HG02623 (cell line): ENCODE results near the gene KDM2A.
"Not testable (repeated sequence)": the region's sequence is repeated elsewhere in the genome, so short reads cannot be mapped to it uniquely, and the experiment has no call there.

Source experiments
- ATAC-seq: cut with Tn5 transposase; IDR thresholded peaks from one replicate; pipeline ENCODE4 v1.9.1; 2021; ENCODE audit warnings: moderate library complexity; ENCODE audit not compliant: unreplicated experiment

The KDM2A gene

DNA sequence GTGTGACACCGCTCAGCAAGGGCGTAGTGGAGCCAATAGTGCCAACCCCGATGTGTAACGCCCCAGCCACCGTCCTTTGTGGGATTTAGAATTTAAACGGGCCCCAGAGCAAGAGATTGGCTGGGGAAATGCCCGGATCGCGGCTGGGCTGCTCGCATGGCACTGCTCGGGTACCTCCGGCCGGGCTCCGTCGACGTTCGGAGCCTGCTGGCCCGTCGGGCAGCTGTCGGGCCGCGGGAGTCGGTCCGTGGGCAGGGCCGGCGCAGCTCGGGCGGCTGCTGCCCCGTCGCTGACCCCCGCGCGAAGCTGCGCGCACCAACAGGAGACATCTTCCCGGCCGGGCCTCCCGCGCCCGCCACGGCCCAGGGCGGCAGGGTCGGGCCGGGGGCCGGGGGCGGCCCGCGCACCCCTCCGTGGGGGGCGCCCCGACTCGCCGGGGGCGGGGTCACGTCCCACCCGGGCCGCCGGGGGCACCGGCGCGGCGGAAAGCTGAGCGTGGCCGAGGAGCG, 1.3 kb upstream of the KDM2A start:
- peak; percentile 0 for ATAC-seq

DNA sequence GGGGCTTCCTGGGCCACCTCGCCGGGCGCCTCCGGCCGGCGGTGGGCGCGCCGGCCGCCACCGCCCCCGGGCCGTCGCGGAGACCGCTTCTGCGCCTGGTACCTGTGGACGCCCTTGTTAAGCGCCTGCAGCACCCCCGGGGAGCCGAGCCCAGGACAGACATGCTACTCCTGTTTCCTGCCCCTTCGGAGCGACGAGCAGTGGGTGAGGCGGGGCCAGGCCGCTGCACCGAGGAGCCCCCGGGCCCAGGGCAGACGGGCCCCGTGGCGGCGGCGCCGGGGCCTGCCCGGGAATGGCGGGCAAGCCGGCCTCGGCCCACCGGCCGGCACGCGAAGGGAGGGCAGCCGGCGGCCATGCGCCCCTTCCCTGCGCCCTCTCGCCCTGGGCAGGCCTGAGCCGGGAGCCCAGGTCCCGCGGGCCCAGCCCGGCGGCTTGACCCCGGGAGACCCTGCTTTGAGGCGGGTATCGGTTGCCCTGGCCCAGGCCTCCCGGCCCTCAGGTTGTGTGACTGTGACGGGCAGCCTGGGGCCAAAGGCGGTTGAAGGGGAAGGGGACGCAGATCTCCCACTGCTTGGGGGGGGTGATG, 789 bp upstream of the KDM2A start:
- ATAC-seq: peak; percentile 7

DNA sequence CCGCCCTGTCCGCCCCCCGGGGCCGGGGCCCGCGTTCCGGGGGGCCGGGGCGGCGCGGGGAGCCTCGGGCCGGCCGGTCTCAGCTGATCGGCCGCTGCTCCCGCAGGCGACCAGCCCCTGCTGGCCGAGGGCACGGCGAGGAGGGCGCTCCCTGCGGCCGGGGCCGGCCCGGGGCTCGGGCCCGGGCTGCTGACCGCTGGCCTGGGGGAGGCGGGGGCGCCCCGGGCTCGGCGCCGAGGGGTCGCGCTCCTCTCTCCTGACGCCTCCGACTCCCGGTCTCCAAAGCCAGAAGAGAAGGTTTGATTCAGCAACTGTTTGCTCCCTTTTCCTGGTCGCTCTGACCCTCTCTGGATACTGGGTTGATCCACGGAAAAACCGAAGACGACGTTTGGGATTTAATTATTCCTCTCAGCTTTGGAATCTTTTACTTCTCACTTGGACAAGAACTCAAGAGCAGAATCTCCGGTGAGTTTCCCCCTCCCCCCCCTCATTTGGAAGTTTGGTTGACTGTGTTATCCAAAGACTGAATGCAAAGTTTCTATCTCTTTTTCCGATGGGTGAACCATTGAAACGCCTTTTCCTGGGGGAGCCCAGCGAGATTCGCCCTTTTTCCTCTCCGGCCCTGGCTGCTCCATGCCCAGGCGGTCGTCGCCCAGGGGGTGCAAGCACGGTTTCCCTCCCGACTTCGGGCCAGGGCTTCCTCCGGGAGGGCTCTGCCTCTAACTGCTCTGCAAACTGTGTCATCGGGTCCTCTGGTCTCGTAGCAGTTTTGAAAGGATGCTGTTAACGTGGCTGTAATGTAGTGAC, 725 bp downstream of the KDM2A start:
- no peak for ATAC-seq

DNA sequence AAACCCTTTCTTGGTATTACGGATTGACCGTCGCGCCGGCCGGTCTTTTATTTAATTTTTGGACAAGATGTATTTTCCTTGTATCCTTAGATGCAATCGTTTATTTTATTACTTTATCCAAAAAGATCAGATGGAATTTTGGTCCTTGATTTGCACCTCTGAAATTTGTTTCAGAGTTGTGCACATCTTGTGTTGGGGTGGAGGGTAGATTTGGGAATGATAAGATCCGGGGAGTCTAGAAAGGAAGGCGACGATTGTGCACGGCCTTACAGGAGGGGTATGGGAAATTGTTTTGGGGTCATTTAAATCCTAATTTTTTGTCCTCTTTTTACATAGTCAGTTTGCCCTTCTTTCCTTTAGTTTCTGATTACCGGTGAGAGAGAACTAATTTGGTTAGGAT, 1.4 kb downstream of the KDM2A start:
- no peak for ATAC-seq

DNA sequence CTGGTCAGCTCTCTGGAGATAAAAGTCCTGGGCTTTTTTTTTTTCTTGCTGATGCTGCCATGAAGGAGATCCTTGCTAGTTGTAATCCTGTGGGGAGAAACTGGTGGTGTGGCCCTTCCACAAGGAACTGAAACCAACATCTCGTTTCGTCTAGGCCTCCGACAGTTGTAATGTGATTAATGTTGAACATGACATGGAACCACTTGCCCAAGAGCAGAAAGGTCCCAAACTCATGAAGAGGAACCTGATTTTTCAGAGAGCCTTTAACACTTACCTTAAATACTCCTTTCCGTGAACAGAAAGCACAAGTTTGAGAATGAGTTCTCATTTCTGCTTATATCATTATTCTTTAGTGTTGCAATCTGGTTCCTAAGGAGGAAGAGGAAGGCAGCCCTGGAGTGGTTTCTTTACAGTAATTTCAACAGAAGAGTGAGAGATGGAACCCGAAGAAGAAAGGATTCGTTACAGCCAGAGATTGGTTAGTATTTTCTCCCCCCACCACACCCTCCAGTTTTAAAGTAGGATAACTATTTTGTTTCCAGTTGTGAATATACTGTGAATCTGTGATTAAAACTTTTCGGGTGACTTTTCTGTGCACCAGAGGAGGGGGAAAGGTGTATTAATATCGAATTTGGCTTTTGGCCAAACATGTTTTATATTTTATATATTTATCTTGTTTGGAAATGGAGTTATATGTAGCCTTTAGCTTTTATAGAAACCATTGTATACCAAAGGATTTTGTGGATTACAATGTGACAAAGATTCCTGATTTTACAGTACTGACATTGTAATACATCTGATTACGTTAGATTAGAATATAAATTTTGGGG, 2.0 kb downstream of the KDM2A start:
- no peak for ATAC-seq

- not testable (repeated sequence) for ATAC-seq
Observed at GRCh38 chr11:67123801-67124200, 4.7 kb downstream of the KDM2A start.

DNA sequence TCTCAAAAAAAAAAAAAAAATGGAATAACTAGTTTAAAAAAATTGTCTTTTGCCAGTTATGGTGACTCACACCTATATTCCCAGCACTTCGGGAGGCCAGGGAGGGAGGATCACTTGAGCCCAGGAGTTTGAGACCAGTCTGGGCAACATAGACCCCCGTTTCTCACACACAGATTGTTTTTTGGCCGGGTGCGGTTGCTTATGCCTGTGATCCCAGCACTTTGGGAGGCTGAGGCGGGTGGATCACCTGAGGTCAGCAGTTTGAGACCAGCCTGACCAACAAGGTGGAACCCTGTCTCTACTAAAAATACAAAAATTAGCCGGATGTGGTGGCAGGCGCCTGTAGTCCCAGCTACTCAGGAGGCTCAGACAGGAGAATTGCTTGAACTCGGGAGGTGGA, 7.2 kb downstream of the KDM2A start:
- not testable (repeated sequence) for ATAC-seq

- ATAC-seq: no peak
Observed at GRCh38 chr11:67126986-67127385, 7.9 kb downstream of the KDM2A start.

DNA sequence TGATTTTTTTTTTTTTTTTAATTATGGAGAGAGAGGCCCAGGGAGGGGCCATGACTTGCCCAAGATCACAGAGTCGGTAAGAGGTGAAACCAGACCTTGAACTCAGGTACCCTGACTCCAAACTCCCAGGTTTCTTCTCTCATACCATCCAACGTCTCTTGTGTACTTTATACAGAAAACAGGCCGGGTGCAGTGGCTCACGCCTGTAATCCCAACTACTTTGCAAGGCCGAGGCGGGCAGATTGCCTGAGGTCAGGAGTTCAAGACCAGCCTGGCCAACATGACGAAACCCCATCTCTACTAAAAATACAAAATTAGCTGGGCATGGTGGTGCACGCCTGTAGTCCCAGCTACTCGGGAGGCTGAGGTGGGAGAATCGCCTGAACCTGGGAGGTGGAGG, 11.8 kb downstream of the KDM2A start:
- ATAC-seq: not testable (repeated sequence)

DNA sequence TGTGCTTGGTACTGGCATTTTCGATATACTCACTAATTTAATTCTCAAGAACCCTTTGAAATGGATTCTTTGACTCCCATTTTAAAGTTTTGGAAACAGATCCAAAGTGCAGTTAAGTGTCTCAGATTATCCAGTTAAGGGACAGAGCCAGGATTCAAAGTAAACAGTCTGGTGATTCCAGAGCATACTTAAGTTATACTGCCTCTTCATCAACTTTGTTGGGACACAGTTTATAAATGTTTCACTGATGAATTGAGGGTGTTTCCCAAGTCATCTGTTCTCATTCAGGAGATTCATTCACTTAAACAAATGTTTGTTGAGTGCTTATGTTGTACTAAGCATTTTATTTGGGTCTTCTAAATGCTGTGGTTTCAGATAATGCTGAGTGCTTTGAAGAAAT, 17.1 kb downstream of the KDM2A start:
- no peak for ATAC-seq

DNA sequence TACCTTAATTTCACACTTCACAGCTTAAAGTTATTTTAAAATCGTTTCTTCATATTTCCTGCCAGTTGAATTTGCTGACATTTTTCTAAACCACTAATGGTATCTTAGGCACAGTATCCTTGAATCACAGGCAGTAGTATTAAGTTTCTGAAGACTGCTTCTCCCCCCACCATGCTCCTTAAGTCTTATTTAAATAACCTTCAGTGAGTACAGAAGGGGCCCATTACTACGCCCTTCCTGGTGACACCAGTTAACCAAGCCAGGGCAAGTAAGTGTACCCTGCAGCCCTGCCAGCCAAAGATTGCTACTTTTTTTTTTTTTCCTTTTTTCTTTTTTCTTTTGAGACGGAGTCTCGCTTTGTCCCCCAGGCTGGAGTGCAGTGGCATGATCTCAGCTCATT, 19.9 kb downstream of the KDM2A start:
- ATAC-seq: no peak

DNA sequence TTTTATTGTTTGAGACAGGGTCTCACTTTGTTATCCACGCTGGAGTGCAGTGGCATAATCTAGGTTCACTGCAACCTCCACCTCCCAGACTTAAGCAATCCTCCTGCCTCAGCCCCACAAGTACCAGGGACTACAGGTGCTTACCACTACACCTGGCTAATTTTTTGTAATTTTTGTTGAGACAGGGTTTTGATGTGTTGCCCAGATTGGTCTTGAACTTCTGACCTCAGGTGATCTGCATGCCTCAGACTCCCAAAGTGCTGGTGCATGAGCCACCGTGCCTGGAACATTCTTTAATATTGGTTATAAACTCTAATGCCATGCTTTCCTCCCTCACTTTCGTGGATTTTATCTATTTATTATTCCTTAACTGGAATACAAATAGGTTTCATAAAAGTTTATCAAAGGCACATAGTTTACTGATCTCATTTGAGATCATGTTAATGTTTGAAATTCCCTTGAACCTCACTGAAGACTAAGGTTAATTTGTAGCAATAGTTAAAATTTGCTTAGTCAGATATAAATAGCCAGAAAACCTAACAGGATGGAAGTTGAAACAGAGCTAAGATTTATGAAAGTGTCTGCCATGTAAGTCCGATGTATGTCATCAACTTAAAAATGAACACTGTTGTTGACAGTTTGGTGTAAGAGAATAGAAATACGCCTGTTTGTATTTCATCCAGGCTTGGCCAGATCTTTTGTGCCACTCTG, 27.6 kb downstream of the KDM2A start:
- no peak for ATAC-seq

- ATAC-seq: no peak
Observed at GRCh38 chr11:67153971-67154370, 34.9 kb downstream of the KDM2A start.

- ATAC-seq: no peak
Observed at GRCh38 chr11:67154726-67155125, 35.7 kb downstream of the KDM2A start.

DNA sequence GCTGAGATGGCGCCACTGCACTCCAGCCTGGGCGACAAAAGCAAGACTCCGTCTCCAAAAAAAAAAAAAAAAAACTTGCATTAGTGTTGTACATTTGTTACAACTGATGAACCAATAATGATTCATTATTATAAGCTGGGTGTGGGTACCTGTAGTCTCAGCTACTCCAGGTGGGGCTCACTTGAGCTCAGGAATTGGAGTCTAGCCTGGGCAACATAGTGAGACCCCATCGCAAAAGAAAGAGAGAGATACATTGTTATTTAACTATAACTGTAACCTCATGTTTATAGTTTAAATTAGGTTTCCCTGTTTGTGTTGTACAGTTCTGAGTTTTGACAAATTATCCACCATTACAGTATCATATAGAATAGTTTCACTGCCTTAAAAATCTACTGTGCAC, 38.6 kb downstream of the KDM2A start:
- ATAC-seq: no peak

DNA sequence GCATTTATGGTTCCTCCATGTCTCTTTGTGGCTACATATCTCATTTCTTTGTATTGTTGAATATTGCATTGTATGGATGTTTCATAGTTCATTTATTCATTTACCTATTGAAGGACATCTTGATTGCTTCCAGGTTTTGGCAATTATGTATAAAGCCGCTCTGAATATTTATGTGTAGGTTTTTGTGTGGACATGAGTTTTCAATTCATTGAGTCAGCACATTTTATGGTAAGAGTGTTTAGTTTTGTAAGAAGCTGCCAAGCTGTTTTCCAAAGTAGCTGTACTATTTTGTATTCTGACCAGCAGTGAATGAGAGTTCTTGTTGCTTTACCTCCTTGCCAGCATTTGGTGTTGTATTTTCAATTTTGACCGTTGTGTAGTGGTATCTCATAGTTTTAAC, 39.2 kb downstream of the KDM2A start:
- no peak for ATAC-seq

DNA sequence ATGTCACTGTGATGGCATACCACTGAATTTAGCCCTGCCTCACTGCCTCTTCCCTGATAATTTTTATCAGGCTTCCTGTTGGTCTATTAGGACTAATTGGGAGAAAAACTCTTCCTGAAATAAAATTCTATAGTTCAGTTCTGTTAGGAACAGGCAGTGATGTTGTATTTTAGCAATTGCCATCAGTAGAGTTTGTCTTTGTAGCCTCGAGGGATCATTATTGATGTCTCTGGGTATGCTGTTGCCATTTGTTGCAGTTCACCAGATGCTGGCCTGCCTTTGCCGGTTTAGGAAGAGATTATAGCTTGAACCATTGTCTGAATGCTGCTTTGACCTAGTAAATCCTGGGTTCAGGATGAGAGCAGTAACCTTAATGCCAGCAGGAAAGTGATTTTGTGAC, 41.0 kb downstream of the KDM2A start:
- ATAC-seq: no peak

GRCh38 chr11:67160872-67161783, 42.1 kb downstream of the KDM2A start:
- ATAC-seq: no peak

GRCh38 chr11:67163006-67163405, 43.9 kb downstream of the KDM2A start:
- no peak for ATAC-seq

GRCh38 chr11:67165623-67166022, 46.6 kb downstream of the KDM2A start:
- ATAC-seq: no peak
